ENCODE measurements around the gene TLR4. TPM values are rescaled to one million over a fixed set of nuclear protein-coding genes. Genes with fewer than 3 reads are reported as not detected.

The TLR4 gene
- total RNA-seq, 2 donors from 2014 or later, result 13.4 to 20.0 TPM

DNA sequence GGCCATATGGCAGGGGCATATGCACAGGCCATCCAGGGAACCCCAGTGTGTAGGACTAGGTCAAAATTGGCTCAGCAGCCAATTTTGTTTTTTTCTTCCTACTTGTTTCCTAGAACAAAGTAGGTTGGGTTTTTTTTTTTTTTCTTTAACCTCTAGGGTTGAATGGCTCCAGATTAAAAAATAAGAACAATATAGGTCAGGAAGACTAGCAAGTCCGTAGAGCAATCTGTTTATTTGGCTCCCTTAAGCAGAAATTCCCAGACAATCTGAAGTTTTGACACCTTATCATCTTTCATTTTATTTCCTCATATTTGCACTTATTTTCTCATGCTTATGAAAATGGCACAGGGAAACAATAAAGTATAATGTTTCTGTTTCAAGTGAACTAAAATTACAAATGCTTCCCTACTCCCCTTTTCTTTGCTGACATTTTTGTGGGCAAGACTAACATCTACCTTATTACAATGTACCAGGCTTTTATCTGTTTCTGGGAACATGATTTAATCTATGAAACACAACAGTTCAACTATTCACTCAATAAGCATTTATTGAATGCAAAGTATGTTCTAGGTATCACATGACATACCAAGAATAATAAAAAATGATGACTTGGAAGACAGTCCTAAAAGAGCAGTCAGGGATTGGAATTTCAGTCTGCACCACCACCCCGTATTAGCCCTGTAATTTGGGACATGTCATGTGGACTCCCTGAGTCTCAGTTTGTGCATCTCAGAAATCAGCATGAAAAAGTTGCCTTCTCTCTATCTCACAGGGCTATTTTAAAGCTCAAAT is 30.5 kb downstream of the TLR4 start:
- TF ChIP-seq, protein P1, sequence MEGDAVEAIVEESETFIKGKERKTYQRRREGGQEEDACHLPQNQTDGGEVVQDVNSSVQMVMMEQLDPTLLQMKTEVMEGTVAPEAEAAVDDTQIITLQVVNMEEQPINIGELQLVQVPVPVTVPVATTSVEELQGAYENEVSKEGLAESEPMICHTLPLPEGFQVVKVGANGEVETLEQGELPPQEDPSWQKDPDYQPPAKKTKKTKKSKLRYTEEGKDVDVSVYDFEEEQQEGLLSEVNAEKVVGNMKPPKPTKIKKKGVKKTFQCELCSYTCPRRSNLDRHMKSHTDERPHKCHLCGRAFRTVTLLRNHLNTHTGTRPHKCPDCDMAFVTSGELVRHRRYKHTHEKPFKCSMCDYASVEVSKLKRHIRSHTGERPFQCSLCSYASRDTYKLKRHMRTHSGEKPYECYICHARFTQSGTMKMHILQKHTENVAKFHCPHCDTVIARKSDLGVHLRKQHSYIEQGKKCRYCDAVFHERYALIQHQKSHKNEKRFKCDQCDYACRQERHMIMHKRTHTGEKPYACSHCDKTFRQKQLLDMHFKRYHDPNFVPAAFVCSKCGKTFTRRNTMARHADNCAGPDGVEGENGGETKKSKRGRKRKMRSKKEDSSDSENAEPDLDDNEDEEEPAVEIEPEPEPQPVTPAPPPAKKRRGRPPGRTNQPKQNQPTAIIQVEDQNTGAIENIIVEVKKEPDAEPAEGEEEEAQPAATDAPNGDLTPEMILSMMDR (IDR thresholded peaks at IDR 0.05), result no peak
- Histone ChIP-seq H3K4me3 (no peak overlapping the region), H3K27ac (peak overlapping the region in 1 of 2 donors; percentile 61), H3K4me1 (peaks cover 0 to 28% of the 10 kb centered on the region in 2 donors), H3K27me3 (no peaks in the 10 kb centered on the region), H3K36me3 (no peaks in the 10 kb centered on the region), H3K9me3 (no peaks in the 10 kb centered on the region)
- DNase-seq (ENCODE audit: low spot score), result no peak

DNA sequence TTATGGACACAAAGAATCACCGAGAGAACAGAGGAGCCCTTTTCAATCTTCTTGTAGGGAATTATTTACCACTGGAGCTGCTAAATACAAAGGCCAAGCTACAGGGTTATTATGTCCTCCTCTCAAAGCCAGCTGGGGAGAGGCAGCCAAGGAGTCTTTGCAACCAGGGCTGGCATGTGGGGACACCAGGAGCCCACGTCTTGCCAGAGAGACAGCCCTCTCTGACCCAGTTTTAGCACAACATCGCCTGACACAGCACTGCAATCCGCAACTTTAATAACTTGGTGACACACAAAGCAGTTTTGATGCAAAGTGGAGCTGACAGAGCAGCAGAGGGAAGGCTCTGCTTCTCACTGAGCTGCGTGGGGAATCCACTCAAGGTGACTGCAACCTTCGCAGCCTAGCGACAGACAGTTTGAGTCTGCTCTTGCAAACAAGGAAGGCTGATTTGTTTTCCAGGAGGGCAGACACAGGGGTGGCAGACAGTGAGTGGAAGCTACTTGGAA is 33.6 kb downstream of the TLR4 start:
- H3K4me1 ChIP-seq, result peaks cover 0 to 23% of the 10 kb centered on the region in 2 donors
- TF ChIP-seq, protein P1 (IDR thresholded peaks at IDR 0.05), result no peak
- H3K4me3 ChIP-seq, result no peak overlapping the region
- no peaks in the 10 kb centered on the region for H3K27me3 ChIP-seq
- DNase-seq (ENCODE audit: low spot score), result no peak
- H3K36me3 ChIP-seq, result no peaks in the 10 kb centered on the region
- H3K9me3 ChIP-seq, result no peaks in the 10 kb centered on the region
- H3K27ac ChIP-seq, result peak overlapping the region; percentile 51 to 61

DNA sequence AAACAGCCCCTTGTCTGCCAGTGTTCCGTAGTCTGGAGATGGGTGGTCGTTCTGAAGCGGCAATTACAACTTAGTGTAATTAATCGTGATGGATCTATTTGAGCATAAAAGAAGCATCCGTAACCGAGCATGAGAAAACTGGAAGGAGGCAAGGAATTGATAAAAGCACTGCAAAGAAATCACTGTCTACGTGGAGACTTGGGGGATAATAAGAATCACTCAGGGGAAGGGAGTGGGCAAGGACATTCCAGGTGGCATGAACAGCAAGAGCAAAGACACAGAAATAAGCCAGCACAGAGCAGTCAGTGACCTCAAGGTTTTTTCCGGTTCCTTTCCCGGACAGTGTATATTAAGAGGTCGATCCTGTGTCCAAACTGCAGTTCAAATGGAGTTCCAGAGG is 35.0 kb downstream of the TLR4 start:
- Histone ChIP-seq H3K4me3 (no peak overlapping the region), H3K9me3 (no peaks in the 10 kb centered on the region), H3K4me1 (peaks cover 0 to 9% of the 10 kb centered on the region in 2 donors), H3K27me3 (no peaks in the 10 kb centered on the region), H3K36me3 (no peaks in the 10 kb centered on the region), H3K27ac (no peak overlapping the region)
- DNase-seq (ENCODE audit: low spot score), result no peak
- TF ChIP-seq, protein P1 (IDR thresholded peaks at IDR 0.05), result no peak

DNA sequence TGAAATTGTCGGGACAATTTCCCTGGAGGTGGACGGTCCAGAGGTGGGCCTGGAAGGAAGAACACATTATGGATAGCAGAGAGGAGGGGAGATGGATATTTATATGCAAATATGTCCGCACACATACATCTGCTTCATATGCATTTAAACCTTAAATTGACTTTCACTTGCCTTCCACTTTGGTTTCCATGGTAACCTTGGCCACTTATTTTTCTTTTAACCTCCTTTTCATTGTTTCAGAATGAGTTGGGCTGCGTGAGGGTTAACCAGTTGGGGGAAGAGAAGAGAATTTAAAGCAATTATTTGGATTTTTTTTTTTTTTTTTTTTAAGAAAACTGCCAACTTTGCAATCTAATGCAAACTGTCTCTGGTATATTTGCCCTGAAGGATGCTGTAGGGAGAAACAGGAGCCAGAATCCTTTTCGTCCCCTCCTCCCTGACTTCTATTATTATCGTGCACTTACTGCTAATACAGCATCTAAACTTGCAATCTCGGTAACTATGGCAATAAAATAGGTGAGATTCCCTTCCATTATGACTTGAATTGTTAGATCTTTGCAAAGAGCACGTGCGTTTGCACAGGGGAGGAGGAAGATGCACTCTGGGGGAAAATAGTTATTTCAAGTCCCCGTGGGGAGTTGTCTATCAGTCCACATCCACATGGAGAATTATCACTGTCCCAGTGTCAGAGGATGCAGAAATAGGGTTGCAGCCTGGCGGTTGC is 35.6 kb downstream of the TLR4 start:
- no peak for DNase-seq (ENCODE audit: low spot score)
- no peaks in the 10 kb centered on the region for H3K36me3 ChIP-seq
- TF ChIP-seq, protein P1 (IDR thresholded peaks at IDR 0.05), result no peak
- no peak overlapping the region for H3K4me3 ChIP-seq
- no peak overlapping the region for H3K27ac ChIP-seq
- no peaks in the 10 kb centered on the region for H3K9me3 ChIP-seq
- peaks cover 0 to 5% of the 10 kb centered on the region in 2 donors for H3K4me1 ChIP-seq
- no peaks in the 10 kb centered on the region for H3K27me3 ChIP-seq

DNA sequence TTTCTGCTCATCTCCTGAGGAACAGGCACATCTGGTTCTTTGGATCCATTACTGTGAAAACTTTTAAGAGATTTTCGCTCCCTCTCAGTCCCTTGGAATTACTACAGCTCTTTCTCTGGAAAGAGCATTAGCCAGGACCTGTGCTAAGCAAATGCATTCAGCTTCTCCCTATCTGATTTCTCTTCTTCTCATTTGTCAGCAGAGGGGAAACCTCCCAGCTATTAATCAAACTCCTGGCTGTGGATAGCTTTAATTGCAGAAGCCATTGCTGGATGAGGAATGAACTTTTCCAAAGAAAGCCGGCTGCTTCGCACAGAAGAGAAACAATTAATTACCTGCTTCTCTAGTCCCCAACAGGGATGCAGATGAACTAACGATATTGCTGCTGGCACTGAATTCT is 37.9 kb downstream of the TLR4 start:
- TF ChIP-seq, protein P1 (IDR thresholded peaks at IDR 0.05), result no peak
- no peaks in the 10 kb centered on the region for H3K9me3 ChIP-seq
- peaks cover 0 to 11% of the 10 kb centered on the region in 2 donors for H3K4me1 ChIP-seq
- no peaks in the 10 kb centered on the region for H3K27me3 ChIP-seq
- H3K27ac ChIP-seq, result no peak overlapping the region
- H3K4me3 ChIP-seq, result no peak overlapping the region
- H3K36me3 ChIP-seq, result no peaks in the 10 kb centered on the region
- DNase-seq (ENCODE audit: low spot score), result no peak

Data from right atrium auricular region (tissue), 2 donors.